Raji (cell line): ENCODE measurements around the gene MCF2L2.

Source experiments
- POLR2A ChIP-seq: IDR thresholded peaks from 2 replicates; pipeline ENCODE4 v1.6.1; 2011; ENCODE audit warnings: low read depth, low read length, control low read depth; ENCODE audit not compliant: insufficient read depth

Gene MCF2L2

GRCh38 chr3:183357564-183358079 is 70.8 kb downstream of the MCF2L2 start:
- TF ChIP-seq POLR2A, result no peak

- no peak for TF ChIP-seq POLR2A
Observed at GRCh38 chr3:183356920-183357319, 71.5 kb downstream of the MCF2L2 start.

- no peak for TF ChIP-seq POLR2A
Observed at GRCh38 chr3:183354874-183355273, 73.5 kb downstream of the MCF2L2 start.

- TF ChIP-seq POLR2A, result no peak
Observed at GRCh38 chr3:183354325-183354831, 74.0 kb downstream of the MCF2L2 start.

GRCh38 chr3:183353421-183353820 is 75.0 kb downstream of the MCF2L2 start:
- no peak for TF ChIP-seq POLR2A

GRCh38 chr3:183350164-183350563 is 78.3 kb downstream of the MCF2L2 start:
- no peak for TF ChIP-seq POLR2A

GRCh38 chr3:183349421-183350157 is 78.8 kb downstream of the MCF2L2 start:
- TF ChIP-seq POLR2A, result no peak

GRCh38 chr3:183342824-183343223 is 85.6 kb downstream of the MCF2L2 start:
- TF ChIP-seq POLR2A, result no peak

- TF ChIP-seq POLR2A, result no peak
Observed at GRCh38 chr3:183341545-183342288, 86.7 kb downstream of the MCF2L2 start.

- no peak for TF ChIP-seq POLR2A
Observed at GRCh38 chr3:183340222-183340621, 88.2 kb downstream of the MCF2L2 start.

GRCh38 chr3:183339461-183340086 is 88.8 kb downstream of the MCF2L2 start:
- no peak for TF ChIP-seq POLR2A

GRCh38 chr3:183338520-183338919 is 89.9 kb downstream of the MCF2L2 start:
- TF ChIP-seq POLR2A, result no peak

GRCh38 chr3:183332487-183332886 is 95.9 kb downstream of the MCF2L2 start:
- TF ChIP-seq POLR2A, result no peak

GRCh38 chr3:183331498-183331897 is 96.9 kb downstream of the MCF2L2 start:
- no peak for TF ChIP-seq POLR2A

- no peak for TF ChIP-seq POLR2A
Observed at GRCh38 chr3:183330881-183331280, 97.5 kb downstream of the MCF2L2 start.
